Neural cell (in vitro differentiated cells): Measurements from ENCODE around the gene PLD1. TPM values are rescaled to one million over a fixed set of nuclear protein-coding genes. Genes with fewer than 3 reads are reported as not detected.

ENCODE experiments used
- H2AFZ ChIP-seq: fragments of 200-600, 300-800 bp; sonication (generic), shearing (Covaris generic); 2 replicates; pipeline ENCODE4 v1.6.0; 2014; ENCODE audit warnings: low read depth, mild to moderate bottlenecking, antibody characterized with exemption, low read length, moderate library complexity
- H3F3A ChIP-seq: fragments of 200-600 bp; shearing (Covaris generic); 2 replicates; pipeline ENCODE4 v1.6.1; 2016; ENCODE audit warnings: mild to moderate bottlenecking, moderate library complexity, mixed read lengths, antibody characterized with exemption, low read length; ENCODE audit not compliant: insufficient read depth, poor library complexity, severe bottlenecking
- H3K27ac ChIP-seq: fragments of 200-600, 300-800 bp; sonication (generic), shearing (Covaris generic); 2 replicates; pipeline ENCODE4 v1.5.1; 2014; ENCODE audit warnings: mild to moderate bottlenecking, low read length, moderate library complexity
- H3K27me3 ChIP-seq: fragments of 300-800, 200-600 bp; sonication (generic), shearing (Covaris generic); 2 replicates; pipeline ENCODE4 v1.6.0; 2014; ENCODE audit warnings: mild to moderate bottlenecking, low read depth, low read length, moderate library complexity; ENCODE audit not compliant: insufficient read depth
- H3K36me3 ChIP-seq: fragments of 300-800, 200-600 bp; sonication (generic), shearing (Covaris generic); 2 replicates; pipeline ENCODE4 v1.5.1; 2014; ENCODE audit warnings: mild to moderate bottlenecking, antibody characterized with exemption, low read length, moderate library complexity; ENCODE audit not compliant: insufficient read depth
- H3K4me2 ChIP-seq: fragments of 300-800, 200-600 bp; sonication (generic), shearing (Covaris generic); 2 replicates; pipeline ENCODE4 v1.6.0; 2014; ENCODE audit warnings: mild to moderate bottlenecking, low read length
- H3K4me3 ChIP-seq: fragments of 300-800, 200-600 bp; sonication (generic), shearing (Covaris generic); 2 replicates; pipeline ENCODE4 v1.5.1; 2014; ENCODE audit warnings: mild to moderate bottlenecking, low read length, moderate library complexity
- H3K79me2 ChIP-seq: fragments of 200-600 bp; shearing (Covaris generic); replicated peaks from 2 replicates; pipeline ENCODE4 v1.6.0; 2014; ENCODE audit warnings: mild to moderate bottlenecking, low read length, moderate library complexity; ENCODE audit not compliant: insufficient read depth
- H3K9ac ChIP-seq: fragments of 300-800, 200-600 bp; sonication (generic), shearing (Covaris generic); 2 replicates; pipeline ENCODE4 v1.6.1; 2016; ENCODE audit warnings: mild to moderate bottlenecking, low read length, mixed read lengths
- H3K9me2 ChIP-seq: fragments of 200-600 bp; shearing (Covaris generic); 2 replicates; pipeline ENCODE4 v1.6.1; 2016; ENCODE audit warnings: mild to moderate bottlenecking, low read length, mixed read lengths; ENCODE audit not compliant: insufficient read depth
- H3K9me3 ChIP-seq: fragments of 200-600, 300-800 bp; sonication (generic), shearing (Covaris generic); 2 replicates; pipeline ENCODE4 v1.6.1; 2016; ENCODE audit warnings: mild to moderate bottlenecking, mixed run types, low read length, moderate library complexity, mixed read lengths
- H4K20me1 ChIP-seq: fragments of 200-600 bp; shearing (Covaris generic); 2 replicates; pipeline ENCODE4 v1.6.1; 2016; ENCODE audit warnings: mild to moderate bottlenecking, mixed run types; ENCODE audit not compliant: insufficient read depth
- CTCF ChIP-seq: fragments of 450-650 bp; IDR thresholded peaks from 2 replicates; pipeline ENCODE4 v1.5.1; 2014; ENCODE audit warnings: antibody characterized with exemption, mild to moderate bottlenecking, moderate library complexity; ENCODE audit not compliant: poor library complexity, severe bottlenecking
- EP300 ChIP-seq: fragments of 450-650 bp; conservative IDR thresholded peaks from 2 replicates; pipeline ENCODE4 v1.6.1; 2014; ENCODE audit warnings: antibody characterized with exemption, mild to moderate bottlenecking, moderate library complexity; ENCODE audit not compliant: poor library complexity, severe bottlenecking
- EZH2 ChIP-seq: fragments of 200-600, 300-800 bp; shearing (Covaris generic), sonication (generic); IDR thresholded peaks from 2 replicates; pipeline ENCODE4 v1.6.1; 2014; ENCODE audit warnings: antibody characterized with exemption, low read length, borderline replicate concordance, mild to moderate bottlenecking; ENCODE audit not compliant: insufficient read depth, poor library complexity, severe bottlenecking
- MXI1 ChIP-seq: fragments of 450-650 bp; conservative IDR thresholded peaks from 2 replicates; pipeline ENCODE4 v1.6.1; 2014; ENCODE audit warnings: antibody characterized with exemption, mild to moderate bottlenecking; ENCODE audit not compliant: poor library complexity, severe bottlenecking
- POLR2AphosphoS5 ChIP-seq: IDR thresholded peaks from 2 replicates; pipeline ENCODE4 v1.6.1; 2012
- RAD21 ChIP-seq: fragments of 450-650 bp; conservative IDR thresholded peaks from 2 replicates; pipeline ENCODE4 v1.6.1; 2014; ENCODE audit warnings: antibody characterized with exemption, mild to moderate bottlenecking, moderate library complexity
- REST ChIP-seq: IDR thresholded peaks from 2 replicates; pipeline ENCODE4 v1.6.1; 2012; ENCODE audit warnings: borderline replicate concordance
- SMC3 ChIP-seq: fragments of 450-650 bp; conservative IDR thresholded peaks from 2 replicates; pipeline ENCODE4 v1.6.1; 2014; ENCODE audit warnings: antibody characterized with exemption, mild to moderate bottlenecking, moderate library complexity; ENCODE audit not compliant: poor library complexity
- TAF1 ChIP-seq: IDR thresholded peaks from 2 replicates; pipeline ENCODE4 v1.6.1; 2012; ENCODE audit warnings: low read depth
- polyA plus RNA-seq: library from polyadenylated mRNA; depleted of rRNA; stranded (reverse); fragments of >200 nt; gene quantifications from 2 replicates; pipeline ENCODE4 v1.2.3, GENCODE V29; 2014

Gene PLD1
- polyA plus RNA-seq, 1 donor from 2014 or later: 0.06 TPM

- H3K36me3 ChIP-seq: no peaks in the 10 kb centered on the region
- peak overlapping the region; percentile 60 for H2AFZ ChIP-seq
- no peaks in the 10 kb centered on the region for H3F3A ChIP-seq
- H3K4me2 ChIP-seq: peak overlapping the region; percentile 81
- peaks cover 25% of the 10 kb centered on the region for H3K27me3 ChIP-seq
- H3K9me2 ChIP-seq: no peaks in the 10 kb centered on the region
- TF ChIP-seq POLR2AphosphoS5 (no peak), EZH2 (no peak), TAF1 (no peak), RAD21 (no peak)
- no peaks in the 10 kb centered on the region for H4K20me1 ChIP-seq
- no peaks in the 10 kb centered on the region for H3K79me2 ChIP-seq
- H3K9ac ChIP-seq: peak overlapping the region; percentile 38
- no peak overlapping the region for H3K27ac ChIP-seq
- no peaks in the 10 kb centered on the region for H3K9me3 ChIP-seq
- peak overlapping the region; percentile 85 for H3K4me3 ChIP-seq
Observed at GRCh38 chr3:171809611-171809860, 747 bp downstream of the PLD1 start.

- Histone ChIP-seq H3K9me3 (no peaks in the 10 kb centered on the region), H3K27ac (no peak overlapping the region), H3F3A (no peaks in the 10 kb centered on the region), H4K20me1 (no peaks in the 10 kb centered on the region), H3K9me2 (no peaks in the 10 kb centered on the region), H3K4me2 (no peak overlapping the region), H3K36me3 (no peaks in the 10 kb centered on the region), H2AFZ (no peak overlapping the region), H3K27me3 (peaks cover 25% of the 10 kb centered on the region), H3K4me3 (no peak overlapping the region), H3K79me2 (no peaks in the 10 kb centered on the region), H3K9ac (no peak overlapping the region)
- TF ChIP-seq MXI1: no peak
- no peak for TF ChIP-seq POLR2AphosphoS5
- TF ChIP-seq SMC3: no peak
Observed at GRCh38 chr3:171807806-171808205, 2.5 kb downstream of the PLD1 start.

- no peaks in the 10 kb centered on the region for H3K9me3 ChIP-seq
- H3K27ac ChIP-seq: no peak overlapping the region
- H3K36me3 ChIP-seq: no peaks in the 10 kb centered on the region
- H3K4me3 ChIP-seq: no peak overlapping the region
- H2AFZ ChIP-seq: no peak overlapping the region
- no peaks in the 10 kb centered on the region for H3K9me2 ChIP-seq
- no peaks in the 10 kb centered on the region for H4K20me1 ChIP-seq
- H3K9ac ChIP-seq: no peak overlapping the region
- H3F3A ChIP-seq: no peaks in the 10 kb centered on the region
- peaks cover 25% of the 10 kb centered on the region for H3K27me3 ChIP-seq
- TF ChIP-seq EZH2: no peak
- TF ChIP-seq POLR2AphosphoS5: no peak
- TF ChIP-seq RAD21: no peak
- no peak for TF ChIP-seq SMC3
- no peak for TF ChIP-seq MXI1
- TF ChIP-seq CTCF: no peak
- TF ChIP-seq TAF1: no peak
- no peak for TF ChIP-seq EP300
- no peak for TF ChIP-seq REST
- no peak overlapping the region for H3K4me2 ChIP-seq
- H3K79me2 ChIP-seq: no peaks in the 10 kb centered on the region
Observed at GRCh38 chr3:171807129-171807675, 3.1 kb downstream of the PLD1 start.
